GM23338 (cell line): ENCODE measurements around the gene RPN1. TPM values are rescaled to one million over a fixed set of nuclear protein-coding genes. Genes with fewer than 3 reads are reported as not detected.
A peak's percentile ranks its signal among the peaks of the same experiment; 100 is the strongest.

Source experiments
- ATAC-seq: fragments of 200-7000 bp; cut with Tn5 transposase; 3 replicates; pipeline ENCODE4 v1.9.1; 2020
- DNase-seq: peaks from one replicate; pipeline ENCODE4 v3.0.0-alpha.2; 2015; ENCODE audit warnings: low spot score
- H2AFZ ChIP-seq: fragments of 200-600 bp; sonication (generic); 2 replicates; pipeline ENCODE4 v1.8.0; 2016; ENCODE audit warnings: antibody characterized with exemption, mild to moderate bottlenecking, moderate library complexity
- H3F3A ChIP-seq: fragments of 200-600 bp; sonication (generic); replicated peaks from 2 replicates; pipeline ENCODE4 v1.8.0; 2017; ENCODE audit warnings: antibody characterized with exemption, mixed run types, low read depth
- H3K27ac ChIP-seq: fragments of 200-600 bp; sonication (generic); 2 replicates; pipeline ENCODE4 v1.6.1; 2016; ENCODE audit warnings: low read depth
- H3K27me3 ChIP-seq: fragments of 200-600 bp; sonication (generic); 2 replicates; pipeline ENCODE4 v1.8.0; 2016; ENCODE audit warnings: mild to moderate bottlenecking, mixed run types, moderate library complexity; ENCODE audit not compliant: insufficient read depth
- H3K36me3 ChIP-seq: fragments of 200-600 bp; sonication (generic); 2 replicates; pipeline ENCODE4 v1.8.0; 2016; ENCODE audit warnings: mild to moderate bottlenecking; ENCODE audit not compliant: insufficient read depth
- H3K4me1 ChIP-seq: fragments of 200-600 bp; sonication (generic); 2 replicates; pipeline ENCODE4 v1.8.0; 2016; ENCODE audit warnings: mild to moderate bottlenecking, moderate library complexity; ENCODE audit not compliant: insufficient read depth
- H3K4me2 ChIP-seq: fragments of 200-600 bp; sonication (generic); 2 replicates; pipeline ENCODE4 v1.7.1; 2017; ENCODE audit warnings: mixed run types
- H3K4me3 ChIP-seq: fragments of 200-600 bp; sonication (generic); 2 replicates; pipeline ENCODE4 v1.6.1; 2016; ENCODE audit warnings: mixed run types
- H3K79me2 ChIP-seq: fragments of 200-600 bp; sonication (generic); replicated peaks from 2 replicates; pipeline ENCODE4 v1.8.0; 2017; ENCODE audit warnings: mild to moderate bottlenecking; ENCODE audit not compliant: insufficient read depth
- H3K9me2 ChIP-seq: fragments of 200-600 bp; sonication (generic); 2 replicates; pipeline ENCODE4 v1.8.0; 2017; ENCODE audit not compliant: insufficient read depth
- H4K20me1 ChIP-seq: fragments of 200-600 bp; sonication (generic); replicated peaks from 2 replicates; pipeline ENCODE4 v1.8.0; 2017; ENCODE audit warnings: mild to moderate bottlenecking; ENCODE audit not compliant: insufficient read depth
- H3K27ac Mint-ChIP-seq: 2 replicates; pipeline ENCODE4 v1.8.0; 2020; ENCODE audit warnings: inconsistent platforms, mild to moderate bottlenecking, moderate library complexity, mixed read lengths
- H3K27me3 Mint-ChIP-seq: 3 replicates; pipeline ENCODE4 v1.8.0; 2022; ENCODE audit warnings: low read depth, mild to moderate bottlenecking, moderate library complexity, mixed read lengths, inconsistent platforms; ENCODE audit not compliant: insufficient read depth, poor library complexity
- H3K36me3 Mint-ChIP-seq: 3 replicates; pipeline ENCODE4 v1.8.0; 2021; ENCODE audit warnings: low read depth, mild to moderate bottlenecking, inconsistent platforms, moderate library complexity, mixed read lengths
- H3K4me1 Mint-ChIP-seq: 3 replicates; pipeline ENCODE4 v1.8.0; 2020; ENCODE audit warnings: mild to moderate bottlenecking, inconsistent platforms, mixed read lengths
- H3K4me3 Mint-ChIP-seq: 3 replicates; pipeline ENCODE4 v1.8.0; 2021; ENCODE audit warnings: moderate library complexity, mild to moderate bottlenecking, inconsistent platforms, mixed read lengths
- H3K9me3 Mint-ChIP-seq: 3 replicates; pipeline ENCODE4 v1.8.0; 2020; ENCODE audit warnings: moderate library complexity, mild to moderate bottlenecking, inconsistent platforms, mixed read lengths
- CREB1 ChIP-seq: fragments of 250-450 bp; sonication (Bioruptor Pico); IDR thresholded peaks from 2 replicates; pipeline ENCODE4 v1.5.0; 2020; ENCODE audit warnings: low read depth, mild to moderate bottlenecking, moderate library complexity
- EZH2 ChIP-seq: fragments of 200-600 bp; sonication (generic); IDR thresholded peaks from one replicate; pipeline ENCODE4 v1.8.0; 2017; ENCODE audit warnings: antibody characterized with exemption, mild to moderate bottlenecking, low read depth; ENCODE audit not compliant: unreplicated experiment
- EZH2phosphoT487 ChIP-seq: fragments of 200-600 bp; sonication (generic); IDR thresholded peaks from one replicate; pipeline ENCODE4 v1.8.1; 2018; ENCODE audit warnings: antibody characterized with exemption; ENCODE audit not compliant: unreplicated experiment
- JUNB ChIP-seq: IDR thresholded peaks from one replicate; pipeline ENCODE4 v1.6.1; 2016; ENCODE audit warnings: antibody characterized with exemption; ENCODE audit not compliant: unreplicated experiment
- NANOG ChIP-seq: IDR thresholded peaks from 2 replicates; pipeline ENCODE4 v1.6.1; 2016; ENCODE audit warnings: antibody characterized with exemption, borderline replicate concordance
- POLR2AphosphoS5 ChIP-seq: IDR thresholded peaks from 2 replicates; pipeline ENCODE4 v1.6.1; 2016; ENCODE audit warnings: antibody characterized with exemption, low read depth
- REST ChIP-seq: IDR thresholded peaks from one replicate; pipeline ENCODE4 v1.6.1; 2018; ENCODE audit warnings: antibody characterized with exemption; ENCODE audit not compliant: unreplicated experiment
- polyA plus RNA-seq: library from polyadenylated mRNA; unstranded; fragments of >200 nt; fragmentation: Nextera tagmentation; extraction: Ambion mirVana; gene quantifications from 2 replicates; pipeline ENCODE4 v1.2.1, GENCODE V29; 2016
- total RNA-seq: library from RNA; depleted of rRNA; stranded (reverse); fragments of >200 nt; shearing (Covaris generic); gene quantifications from 2 replicates; pipeline ENCODE4 v1.2.3, GENCODE V29; 2014
- TF ChIP-seq, protein P1 (sequence below): fragments of 250-450 bp; sonication (Bioruptor Pico); IDR thresholded peaks from 2 replicates; pipeline ENCODE4 v1.5.0; 2020; ENCODE audit warnings: mild to moderate bottlenecking, moderate library complexity
- TF ChIP-seq, protein P2 (sequence below), 2 experiments: fragments of 200-600 bp in 1 of 2; sonication (generic) in 1 of 2; conservative IDR thresholded peaks; 2 replicates each; pipeline versions ENCODE4 v1.5.1 to v1.6.1; 2016 to 2017; ENCODE audit warnings: antibody characterized with exemption in 2 of 2, low read depth in 2 of 2, mild to moderate bottlenecking in 2 of 2, moderate library complexity in 1 of 2

The RPN1 gene
- total and polyA plus RNA-seq, 2 experiments from 2014 or later, result 111 to 231 TPM

- Histone ChIP-seq H3K27me3 (no peaks in the 10 kb centered on the region), H3K9me2 (no peaks in the 10 kb centered on the region), H3K4me2 (peak overlapping the region; percentile 95), H3K4me3 (0 out of 2 replicates have a peak overlapping the region, but pooled peaks have one; percentile 89), H3K27ac (no peak overlapping the region), H4K20me1 (no peaks in the 10 kb centered on the region; the same call in 1 of the 2 replicates), H3F3A (peaks cover 12% of the 10 kb centered on the region; the same call in 1 of the 2 replicates), H2AFZ (no peak overlapping the region), H3K4me1 (peaks cover 12% of the 10 kb centered on the region; the same call in 1 of the 2 replicates), H3K79me2 (no peaks in the 10 kb centered on the region), H3K36me3 (peaks cover 22% of the 10 kb centered on the region)
- Mint-ChIP-seq H3K27me3 (peaks cover 15% of the 10 kb centered on the region), H3K4me3 (peak overlapping the region; percentile 97), H3K27ac (peak overlapping the region; percentile 7; the same call in 1 of the 2 replicates), H3K4me1 (peaks cover 13% of the 10 kb centered on the region), H3K9me3 (no peaks in the 10 kb centered on the region), H3K36me3 (peaks cover 55% of the 10 kb centered on the region)
- TF ChIP-seq JUNB (no peak), EZH2phosphoT487 (no peak), NANOG (no peak), CREB1 (no peak)
- no peak for DNase-seq
- ATAC-seq, result no peak
Measured at GRCh38 chr3:128619146-128619890, 31.3 kb downstream of the RPN1 start.

DNA sequence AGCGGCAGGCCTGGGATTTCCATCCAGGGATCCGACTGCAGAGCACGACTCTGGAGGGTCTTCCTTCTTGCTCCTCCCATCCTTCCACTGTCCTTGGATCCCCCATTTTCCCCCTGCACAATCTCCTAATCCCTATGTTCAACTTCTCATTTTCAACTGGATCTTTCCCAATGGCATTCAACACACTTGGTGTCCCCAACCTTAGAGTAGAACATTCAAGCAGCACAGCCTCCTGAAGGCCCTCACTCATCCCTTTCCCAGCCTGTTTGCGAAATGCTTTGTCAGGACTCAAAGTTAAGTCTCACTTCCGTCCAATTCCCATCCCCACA lies 32.3 kb downstream of the RPN1 start:
- Histone ChIP-seq H3F3A (peaks cover 12% of the 10 kb centered on the region; the same call in 1 of the 2 replicates), H3K27me3 (no peaks in the 10 kb centered on the region), H3K4me2 (peak overlapping the region; percentile 95), H3K79me2 (no peaks in the 10 kb centered on the region), H3K27ac (peak overlapping the region; percentile 95), H3K4me3 (peak overlapping the region; percentile 89), H4K20me1 (no peaks in the 10 kb centered on the region; the same call in none of the 2 replicates), H2AFZ (no peak overlapping the region), H3K4me1 (peaks cover 12% of the 10 kb centered on the region; the same call in 1 of the 2 replicates), H3K36me3 (peaks cover 13% of the 10 kb centered on the region), H3K9me2 (no peaks in the 10 kb centered on the region)
- ATAC-seq (no peak), DNase-seq (no peak)
- H3K4me1 Mint-ChIP-seq, result peaks cover 13% of the 10 kb centered on the region
- H3K27ac Mint-ChIP-seq, result peak overlapping the region; percentile 97
- H3K9me3 Mint-ChIP-seq, result no peaks in the 10 kb centered on the region
- peaks cover 16% of the 10 kb centered on the region for H3K27me3 Mint-ChIP-seq
- H3K4me3 Mint-ChIP-seq, result peak overlapping the region; percentile 97
- H3K36me3 Mint-ChIP-seq, result peaks cover 46% of the 10 kb centered on the region
- no peak for TF ChIP-seq REST
- no peak for TF ChIP-seq JUNB
- no peak for TF ChIP-seq EZH2
- no peak for TF ChIP-seq NANOG
- TF ChIP-seq, protein P1, sequence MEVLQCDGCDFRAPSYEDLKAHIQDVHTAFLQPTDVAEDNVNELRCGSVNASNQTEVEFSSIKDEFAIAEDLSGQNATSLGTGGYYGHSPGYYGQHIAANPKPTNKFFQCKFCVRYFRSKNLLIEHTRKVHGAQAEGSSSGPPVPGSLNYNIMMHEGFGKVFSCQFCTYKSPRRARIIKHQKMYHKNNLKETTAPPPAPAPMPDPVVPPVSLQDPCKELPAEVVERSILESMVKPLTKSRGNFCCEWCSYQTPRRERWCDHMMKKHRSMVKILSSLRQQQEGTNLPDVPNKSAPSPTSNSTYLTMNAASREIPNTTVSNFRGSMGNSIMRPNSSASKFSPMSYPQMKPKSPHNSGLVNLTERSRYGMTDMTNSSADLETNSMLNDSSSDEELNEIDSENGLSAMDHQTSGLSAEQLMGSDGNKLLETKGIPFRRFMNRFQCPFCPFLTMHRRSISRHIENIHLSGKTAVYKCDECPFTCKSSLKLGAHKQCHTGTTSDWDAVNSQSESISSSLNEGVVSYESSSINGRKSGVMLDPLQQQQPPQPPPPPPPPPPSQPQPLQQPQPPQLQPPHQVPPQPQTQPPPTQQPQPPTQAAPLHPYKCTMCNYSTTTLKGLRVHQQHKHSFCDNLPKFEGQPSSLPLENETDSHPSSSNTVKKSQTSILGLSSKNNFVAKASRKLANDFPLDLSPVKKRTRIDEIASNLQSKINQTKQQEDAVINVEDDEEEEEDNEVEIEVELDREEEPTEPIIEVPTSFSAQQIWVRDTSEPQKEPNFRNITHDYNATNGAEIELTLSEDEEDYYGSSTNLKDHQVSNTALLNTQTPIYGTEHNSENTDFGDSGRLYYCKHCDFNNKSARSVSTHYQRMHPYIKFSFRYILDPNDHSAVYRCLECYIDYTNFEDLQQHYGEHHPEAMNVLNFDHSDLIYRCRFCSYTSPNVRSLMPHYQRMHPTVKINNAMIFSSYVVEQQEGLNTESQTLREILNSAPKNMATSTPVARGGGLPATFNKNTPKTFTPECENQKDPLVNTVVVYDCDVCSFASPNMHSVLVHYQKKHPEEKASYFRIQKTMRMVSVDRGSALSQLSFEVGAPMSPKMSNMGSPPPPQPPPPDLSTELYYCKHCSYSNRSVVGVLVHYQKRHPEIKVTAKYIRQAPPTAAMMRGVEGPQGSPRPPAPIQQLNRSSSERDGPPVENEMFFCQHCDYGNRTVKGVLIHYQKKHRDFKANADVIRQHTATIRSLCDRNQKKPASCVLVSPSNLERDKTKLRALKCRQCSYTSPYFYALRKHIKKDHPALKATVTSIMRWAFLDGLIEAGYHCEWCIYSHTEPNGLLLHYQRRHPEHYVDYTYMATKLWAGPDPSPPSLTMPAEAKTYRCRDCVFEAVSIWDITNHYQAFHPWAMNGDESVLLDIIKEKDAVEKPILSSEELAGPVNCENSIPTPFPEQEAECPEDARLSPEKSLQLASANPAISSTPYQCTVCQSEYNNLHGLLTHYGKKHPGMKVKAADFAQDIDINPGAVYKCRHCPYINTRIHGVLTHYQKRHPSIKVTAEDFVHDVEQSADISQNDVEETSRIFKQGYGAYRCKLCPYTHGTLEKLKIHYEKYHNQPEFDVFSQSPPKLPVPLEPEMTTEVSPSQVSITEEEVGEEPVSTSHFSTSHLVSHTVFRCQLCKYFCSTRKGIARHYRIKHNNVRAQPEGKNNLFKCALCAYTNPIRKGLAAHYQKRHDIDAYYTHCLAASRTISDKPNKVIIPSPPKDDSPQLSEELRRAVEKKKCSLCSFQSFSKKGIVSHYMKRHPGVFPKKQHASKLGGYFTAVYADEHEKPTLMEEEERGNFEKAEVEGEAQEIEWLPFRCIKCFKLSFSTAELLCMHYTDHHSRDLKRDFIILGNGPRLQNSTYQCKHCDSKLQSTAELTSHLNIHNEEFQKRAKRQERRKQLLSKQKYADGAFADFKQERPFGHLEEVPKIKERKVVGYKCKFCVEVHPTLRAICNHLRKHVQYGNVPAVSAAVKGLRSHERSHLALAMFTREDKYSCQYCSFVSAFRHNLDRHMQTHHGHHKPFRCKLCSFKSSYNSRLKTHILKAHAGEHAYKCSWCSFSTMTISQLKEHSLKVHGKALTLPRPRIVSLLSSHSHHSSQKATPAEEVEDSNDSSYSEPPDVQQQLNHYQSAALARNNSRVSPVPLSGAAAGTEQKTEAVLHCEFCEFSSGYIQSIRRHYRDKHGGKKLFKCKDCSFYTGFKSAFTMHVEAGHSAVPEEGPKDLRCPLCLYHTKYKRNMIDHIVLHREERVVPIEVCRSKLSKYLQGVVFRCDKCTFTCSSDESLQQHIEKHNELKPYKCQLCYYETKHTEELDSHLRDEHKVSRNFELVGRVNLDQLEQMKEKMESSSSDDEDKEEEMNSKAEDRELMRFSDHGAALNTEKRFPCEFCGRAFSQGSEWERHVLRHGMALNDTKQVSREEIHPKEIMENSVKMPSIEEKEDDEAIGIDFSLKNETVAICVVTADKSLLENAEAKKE, result no peak
- no peak for TF ChIP-seq EZH2phosphoT487
- TF ChIP-seq, protein P2, sequence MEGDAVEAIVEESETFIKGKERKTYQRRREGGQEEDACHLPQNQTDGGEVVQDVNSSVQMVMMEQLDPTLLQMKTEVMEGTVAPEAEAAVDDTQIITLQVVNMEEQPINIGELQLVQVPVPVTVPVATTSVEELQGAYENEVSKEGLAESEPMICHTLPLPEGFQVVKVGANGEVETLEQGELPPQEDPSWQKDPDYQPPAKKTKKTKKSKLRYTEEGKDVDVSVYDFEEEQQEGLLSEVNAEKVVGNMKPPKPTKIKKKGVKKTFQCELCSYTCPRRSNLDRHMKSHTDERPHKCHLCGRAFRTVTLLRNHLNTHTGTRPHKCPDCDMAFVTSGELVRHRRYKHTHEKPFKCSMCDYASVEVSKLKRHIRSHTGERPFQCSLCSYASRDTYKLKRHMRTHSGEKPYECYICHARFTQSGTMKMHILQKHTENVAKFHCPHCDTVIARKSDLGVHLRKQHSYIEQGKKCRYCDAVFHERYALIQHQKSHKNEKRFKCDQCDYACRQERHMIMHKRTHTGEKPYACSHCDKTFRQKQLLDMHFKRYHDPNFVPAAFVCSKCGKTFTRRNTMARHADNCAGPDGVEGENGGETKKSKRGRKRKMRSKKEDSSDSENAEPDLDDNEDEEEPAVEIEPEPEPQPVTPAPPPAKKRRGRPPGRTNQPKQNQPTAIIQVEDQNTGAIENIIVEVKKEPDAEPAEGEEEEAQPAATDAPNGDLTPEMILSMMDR (conservative IDR thresholded peaks at IDR 0.05; ENCODE audit: low read depth in 2 of 2), result no peak
- TF ChIP-seq POLR2AphosphoS5, result no peak
